Lung (tissue), 12 donors: ENCODE measurements around the gene MT1G. TPM values are rescaled to one million over a fixed set of nuclear protein-coding genes. Genes with fewer than 3 reads are reported as not detected.

Experiments used
- ATAC-seq: fragments of 200-7000 bp; cut with Tn5 transposase; one replicate; pipeline ENCODE4 v1.9.1; 2020; ENCODE audit warnings: moderate number of reproducible peaks; ENCODE audit not compliant: insufficient read depth, low FRiP score
- DNase-seq, 3 donors: peaks; one replicate each; pipeline ENCODE4 v3.0.0-alpha.2; 2013 to 2017
- H3K27ac ChIP-seq, 2 donors: one replicate each; pipeline ENCODE4 v1.5.1; 2013; ENCODE audit warnings: mild to moderate bottlenecking in 2 of 2, moderate library complexity in 2 of 2, control low read depth in 1 of 2, inconsistent platforms in 1 of 2, low read depth in 1 of 2, low read length in 1 of 2
- H3K27me3 ChIP-seq, 3 donors: one replicate each; pipeline ENCODE4 v1.5.1; 2013; ENCODE audit warnings: low read length in 2 of 3; ENCODE audit not compliant: control insufficient read depth in 3 of 3, insufficient read depth in 3 of 3
- H3K36me3 ChIP-seq, 4 donors: one replicate each; pipeline ENCODE4 v1.5.1; 2013; ENCODE audit warnings: low read length in 4 of 4, mild to moderate bottlenecking in 1 of 4, moderate library complexity in 1 of 4; ENCODE audit not compliant: control insufficient read depth in 4 of 4, insufficient read depth in 4 of 4
- H3K4me1 ChIP-seq, 5 donors: one replicate each; pipeline ENCODE4 v1.5.1; 2013; ENCODE audit warnings: low read length in 5 of 5, mild to moderate bottlenecking in 2 of 5, moderate library complexity in 1 of 5; ENCODE audit not compliant: control insufficient read depth in 5 of 5, insufficient read depth in 5 of 5
- H3K4me3 ChIP-seq: one replicate; pipeline ENCODE4 v1.5.1; 2013; ENCODE audit warnings: mild to moderate bottlenecking, control low read depth, moderate library complexity
- H3K9ac ChIP-seq, 2 donors: one replicate each; pipeline ENCODE4 v1.5.1; 2013; ENCODE audit warnings: low read length in 2 of 2, control low read depth in 1 of 2; ENCODE audit not compliant: insufficient read depth in 1 of 2
- H3K9me3 ChIP-seq, 4 donors: one replicate each; pipeline ENCODE4 v1.5.1; 2013; ENCODE audit warnings: low read length in 3 of 4, mild to moderate bottlenecking in 1 of 4, moderate library complexity in 1 of 4; ENCODE audit not compliant: control insufficient read depth in 4 of 4, insufficient read depth in 3 of 4
- CTCF ChIP-seq: IDR thresholded peaks from 2 replicates; pipeline ENCODE4 v1.5.1; 2012; ENCODE audit warnings: mild to moderate bottlenecking; ENCODE audit errors: control extremely low read depth, extremely low read depth
- WGBS, 2 donors: extraction: QIAGEN DNeasy Blood & Tissue Kit; methylation state at CpG; one replicate each; pipeline ENCODE4 v1.1.7; 2013; 5-methylcytosine and 5-hydroxymethylcytosine counted together
- polyA plus RNA-seq, 2 donors: library from polyadenylated mRNA; stranded (reverse); fragments of 200-250 nt; gene quantifications; one replicate each; pipeline ENCODE4 v1.2.1, GENCODE V29; 2013
- total RNA-seq, 2 donors: library from RNA; depleted of rRNA in 1 of 2; stranded (reverse); fragments of >200 nt in 1 of 2; gene quantifications; one replicate each; pipeline ENCODE4 v1.2.1, GENCODE V29; 2014 to 2021
- donor health status: control.
- donor health status: control.
- donor health status: Bipolar disorder and iron deficiency.
- donor health status: healthy.
- donor health status: DM: yes; HTN: yes; CAD: no.

The MT1G gene
- total and polyA plus RNA-seq, 4 donors = 3.5 to 140 (median 78.0) TPM

- Histone ChIP-seq H3K9me3 (peaks cover 0 to 8% (median 0%) of the 10 kb centered on the region in 4 donors), H3K27ac (peak within 1 kb of the TSS in 1 of 2 donors; percentile 57), H3K9ac (no peak within 1 kb of the TSS), H3K4me3 (peak within 1 kb of the TSS; percentile 15), H3K36me3 (no peaks in the 10 kb centered on the region), H3K27me3 (peaks cover 0 to 94% (median 92%) of the 10 kb centered on the region in 3 donors), H3K4me1 (peaks cover 0 to 13% (median 5%) of the 10 kb centered on the region in 5 donors)
- DNase-seq (peak; percentile 50 to 69 (median 51)), ATAC-seq (peak; percentile 84)
- WGBS, 2 donors = 8 to 10% methylated on average over 63 to 68 of the region's 68 CpGs
- no peak for TF ChIP-seq CTCF
Observed at GRCh38 chr16:56637814-56638750, 29.8 kb downstream of the MT1G start, which contains the start of gene MT1A. Gene MT1A, plus strand, starts transcription at chr16:56638666. Its CDS starts 73 bp downstream, at chr16:56638739.

GRCh38 chr16:56636616-56637413 lies 31.1 kb downstream of the MT1G start:
- DNase-seq = no peak
- Histone ChIP-seq H3K36me3 (no peaks in the 10 kb centered on the region), H3K9ac (no peak overlapping the region), H3K4me3 (no peak overlapping the region), H3K4me1 (peaks cover 0 to 17% (median 5%) of the 10 kb centered on the region in 5 donors), H3K27ac (no peak overlapping the region), H3K9me3 (peaks cover 0 to 8% (median 0%) of the 10 kb centered on the region in 4 donors), H3K27me3 (peaks cover 0 to 91% (median 88%) of the 10 kb centered on the region in 3 donors)
- WGBS, 2 donors = 43 to 53% methylated on average over 9 of the region's 9 CpGs
- TF ChIP-seq CTCF = no peak
- no peak for ATAC-seq

GRCh38 chr16:56635441-56635967 lies 32.4 kb downstream of the MT1G start:
- H3K4me3 ChIP-seq = no peak overlapping the region
- H3K9me3 ChIP-seq = peaks cover 0 to 8% (median 0%) of the 10 kb centered on the region in 4 donors
- DNase-seq (no peak), ATAC-seq (no peak)
- no peak overlapping the region for H3K27ac ChIP-seq
- 12 to 23% methylated on average over 40 of the region's 40 CpGs for WGBS, 2 donors
- H3K36me3 ChIP-seq = no peaks in the 10 kb centered on the region
- peaks cover 0 to 89% (median 85%) of the 10 kb centered on the region in 3 donors for H3K27me3 ChIP-seq
- H3K9ac ChIP-seq = no peak overlapping the region
- H3K4me1 ChIP-seq = peaks cover 0 to 17% (median 5%) of the 10 kb centered on the region in 5 donors
- no peak for TF ChIP-seq CTCF
